ENCODE measurements around the gene HES5. TPM values are rescaled to one million over a fixed set of nuclear protein-coding genes. Genes with fewer than 3 reads are reported as not detected.
A peak's percentile ranks its signal among the peaks of the same experiment; 100 is the strongest.

Gene HES5
- total RNA-seq, 1 donor from 2014 or later: 4.5 TPM

DNA sequence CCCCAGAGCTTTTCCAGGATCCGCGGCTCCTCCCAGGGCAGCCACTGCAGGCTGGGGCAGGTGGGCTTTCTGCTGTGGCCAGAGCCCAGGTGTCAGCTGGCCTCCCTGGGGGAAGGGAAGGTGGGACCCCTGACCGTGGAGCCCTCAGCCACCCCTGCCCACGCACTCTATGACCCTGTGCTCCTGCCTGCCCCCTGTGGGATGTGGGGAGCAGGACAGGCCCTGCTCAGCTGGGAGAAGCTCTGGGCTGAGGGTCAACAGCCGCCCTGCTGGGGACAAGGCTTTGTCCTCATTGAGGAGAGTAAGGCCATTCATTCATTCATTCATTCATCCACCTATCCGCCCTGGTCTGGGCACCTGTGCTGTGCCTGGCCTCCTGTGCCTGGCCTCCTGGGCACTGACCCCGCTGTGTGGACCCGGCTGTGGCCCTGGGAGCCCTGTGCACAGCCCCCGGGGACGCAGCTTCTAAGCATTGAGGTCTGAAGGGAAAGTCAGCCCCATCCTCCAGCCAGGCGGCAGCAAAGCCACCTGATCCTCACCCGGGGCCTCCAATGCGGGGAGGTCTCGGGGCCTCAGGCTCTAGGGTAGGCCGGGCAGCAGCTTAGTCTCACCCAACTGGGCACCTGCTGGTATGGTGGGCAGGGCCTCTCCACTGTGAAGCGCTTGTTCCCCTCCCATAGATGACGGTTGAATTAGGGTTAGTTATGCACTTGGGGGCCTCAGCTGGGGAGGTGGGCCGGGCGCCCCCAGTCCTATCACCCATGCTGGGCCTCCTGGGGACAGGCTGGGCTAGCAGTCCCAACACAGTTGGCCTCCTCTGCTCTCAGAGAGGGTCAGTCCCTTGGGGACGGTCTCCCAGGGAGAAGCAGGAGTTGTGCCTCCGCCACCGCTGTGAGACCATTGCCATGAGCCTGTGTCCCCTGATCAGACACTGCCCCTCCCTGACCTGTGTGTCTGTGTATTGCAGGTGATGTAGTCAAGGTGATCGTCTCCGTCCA is 32.1 kb upstream of the HES5 start:
- no peak overlapping the region for H3K4me3 Mint-ChIP-seq
- no peaks in the 10 kb centered on the region for H3K36me3 Mint-ChIP-seq
- no peak for DNase-seq (ENCODE audit: extremely low spot score, unreplicated experiment)
- no peak overlapping the region for H3K27ac Mint-ChIP-seq
- no peaks in the 10 kb centered on the region for H3K27me3 Mint-ChIP-seq
- peaks cover 3% of the 10 kb centered on the region for H3K4me1 Mint-ChIP-seq (ENCODE audit: unreplicated experiment)
- TF ChIP-seq, protein P1, sequence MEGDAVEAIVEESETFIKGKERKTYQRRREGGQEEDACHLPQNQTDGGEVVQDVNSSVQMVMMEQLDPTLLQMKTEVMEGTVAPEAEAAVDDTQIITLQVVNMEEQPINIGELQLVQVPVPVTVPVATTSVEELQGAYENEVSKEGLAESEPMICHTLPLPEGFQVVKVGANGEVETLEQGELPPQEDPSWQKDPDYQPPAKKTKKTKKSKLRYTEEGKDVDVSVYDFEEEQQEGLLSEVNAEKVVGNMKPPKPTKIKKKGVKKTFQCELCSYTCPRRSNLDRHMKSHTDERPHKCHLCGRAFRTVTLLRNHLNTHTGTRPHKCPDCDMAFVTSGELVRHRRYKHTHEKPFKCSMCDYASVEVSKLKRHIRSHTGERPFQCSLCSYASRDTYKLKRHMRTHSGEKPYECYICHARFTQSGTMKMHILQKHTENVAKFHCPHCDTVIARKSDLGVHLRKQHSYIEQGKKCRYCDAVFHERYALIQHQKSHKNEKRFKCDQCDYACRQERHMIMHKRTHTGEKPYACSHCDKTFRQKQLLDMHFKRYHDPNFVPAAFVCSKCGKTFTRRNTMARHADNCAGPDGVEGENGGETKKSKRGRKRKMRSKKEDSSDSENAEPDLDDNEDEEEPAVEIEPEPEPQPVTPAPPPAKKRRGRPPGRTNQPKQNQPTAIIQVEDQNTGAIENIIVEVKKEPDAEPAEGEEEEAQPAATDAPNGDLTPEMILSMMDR (conservative IDR thresholded peaks at IDR 0.05): peak; percentile 55
- H3K9me3 Mint-ChIP-seq: no peaks in the 10 kb centered on the region

DNA sequence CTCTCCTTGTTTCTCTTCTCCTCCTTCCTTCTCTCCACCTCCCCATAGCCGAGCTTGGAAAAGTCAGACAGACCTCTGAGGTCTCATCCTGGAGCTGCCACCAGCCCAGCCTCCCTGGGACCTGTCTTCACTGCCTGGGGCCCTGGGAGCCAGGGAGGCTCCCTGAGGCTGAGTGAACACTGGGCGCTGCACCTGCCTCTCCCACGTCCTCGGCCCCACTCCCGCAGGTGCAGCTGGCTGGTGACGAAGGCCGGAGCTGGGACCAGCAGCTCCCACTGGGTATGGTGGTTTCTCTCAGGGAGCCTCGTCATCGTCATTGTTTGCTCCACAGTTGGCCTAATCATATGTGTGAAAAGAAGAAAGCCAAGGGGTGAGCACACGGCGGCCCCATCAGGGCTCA is 31.4 kb upstream of the HES5 start:
- no peak overlapping the region for H3K27ac Mint-ChIP-seq
- H3K27me3 Mint-ChIP-seq: no peaks in the 10 kb centered on the region
- TF ChIP-seq, protein P1 (conservative IDR thresholded peaks at IDR 0.05): no peak
- no peaks in the 10 kb centered on the region for H3K36me3 Mint-ChIP-seq
- H3K9me3 Mint-ChIP-seq: no peaks in the 10 kb centered on the region
- H3K4me1 Mint-ChIP-seq (ENCODE audit: unreplicated experiment): peaks cover 6% of the 10 kb centered on the region
- no peak overlapping the region for H3K4me3 Mint-ChIP-seq
- DNase-seq (ENCODE audit: extremely low spot score, unreplicated experiment): no peak

DNA sequence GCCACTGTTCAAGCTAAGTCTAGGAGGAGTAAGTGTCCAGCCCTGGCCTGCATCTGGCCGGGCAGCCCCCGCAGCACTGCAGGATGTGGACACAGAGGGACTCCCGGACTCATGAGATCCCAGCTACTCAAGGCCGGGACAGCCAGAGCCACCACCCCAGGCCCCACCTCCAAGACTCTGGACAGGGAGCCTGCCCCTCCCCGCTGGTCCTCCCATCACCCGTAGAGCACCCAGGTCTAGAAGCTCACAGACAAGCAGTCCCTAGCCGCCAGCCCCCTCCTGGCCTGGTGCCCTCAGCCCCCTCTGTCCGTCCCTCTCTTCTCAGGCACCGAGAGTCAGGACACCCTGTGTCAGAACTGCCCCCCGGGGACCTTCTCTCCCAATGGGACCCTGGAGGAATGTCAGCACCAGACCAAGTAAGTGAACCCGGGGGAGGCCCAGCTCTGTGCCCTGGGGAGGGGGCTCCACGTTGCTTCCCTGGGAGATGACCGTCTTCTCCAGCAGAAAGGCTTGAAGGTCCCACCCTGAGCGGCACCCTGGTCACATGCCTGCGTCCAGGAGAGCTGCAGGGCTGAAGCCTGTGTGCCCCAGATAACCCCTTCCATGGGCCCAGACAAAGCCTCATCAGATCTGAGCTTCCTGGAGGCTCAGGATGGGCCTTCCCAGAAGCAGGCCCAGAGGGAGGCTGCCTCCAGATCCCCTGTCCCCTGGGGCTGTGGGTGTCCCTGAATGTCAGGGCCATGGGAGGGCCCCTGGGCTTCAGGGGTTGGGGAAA is 30.4 kb upstream of the HES5 start:
- H3K27ac Mint-ChIP-seq: no peak overlapping the region
- no peak overlapping the region for H3K4me3 Mint-ChIP-seq
- no peaks in the 10 kb centered on the region for H3K36me3 Mint-ChIP-seq
- DNase-seq (ENCODE audit: extremely low spot score, unreplicated experiment): no peak
- no peaks in the 10 kb centered on the region for H3K9me3 Mint-ChIP-seq
- TF ChIP-seq, protein P1 (conservative IDR thresholded peaks at IDR 0.05): no peak
- peaks cover 5% of the 10 kb centered on the region for H3K4me1 Mint-ChIP-seq (ENCODE audit: unreplicated experiment)
- H3K27me3 Mint-ChIP-seq: no peaks in the 10 kb centered on the region

DNA sequence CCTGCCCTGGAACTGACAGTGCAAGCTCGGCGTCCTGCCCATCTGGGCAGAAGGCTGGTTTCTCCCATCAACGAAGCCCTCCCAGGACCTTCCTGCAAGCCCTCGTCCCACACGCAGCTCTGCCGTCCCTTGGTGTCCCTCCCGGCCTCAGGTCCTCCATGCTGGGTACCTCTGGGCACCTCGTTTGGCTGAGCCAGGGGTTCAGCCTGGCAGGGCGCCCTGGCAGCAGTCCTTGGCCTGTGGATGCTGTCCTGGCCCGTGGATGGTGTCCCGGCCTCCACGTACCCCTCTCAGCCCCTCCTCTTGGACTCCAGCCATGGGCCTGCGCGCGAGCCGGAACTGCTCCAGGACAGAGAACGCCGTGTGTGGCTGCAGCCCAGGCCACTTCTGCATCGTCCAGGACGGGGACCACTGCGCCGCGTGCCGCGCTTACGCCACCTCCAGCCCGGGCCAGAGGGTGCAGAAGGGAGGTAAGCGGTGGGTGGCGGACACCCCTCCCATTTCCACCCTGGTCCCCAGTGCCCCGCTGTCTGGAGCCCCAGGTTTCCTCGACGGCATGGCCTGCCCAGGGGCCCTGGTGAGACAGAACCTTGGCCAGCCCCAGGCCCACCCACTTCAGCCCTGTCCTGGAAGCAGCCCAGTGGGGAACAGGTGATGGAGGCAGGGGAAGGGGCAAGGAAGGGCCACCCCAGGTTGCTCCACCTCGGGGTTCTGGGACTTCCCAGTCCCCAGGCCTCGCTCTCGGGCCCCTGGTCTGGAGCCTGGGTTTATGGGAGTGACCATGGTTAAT is 29.6 kb upstream of the HES5 start:
- Mint-ChIP-seq H3K27ac (no peak overlapping the region), H3K4me3 (no peak overlapping the region), H3K36me3 (no peaks in the 10 kb centered on the region), H3K27me3 (no peaks in the 10 kb centered on the region), H3K4me1 (ENCODE audit: unreplicated experiment) (peaks cover 5% of the 10 kb centered on the region), H3K9me3 (no peaks in the 10 kb centered on the region)
- TF ChIP-seq, protein P1 (conservative IDR thresholded peaks at IDR 0.05): no peak
- DNase-seq (ENCODE audit: extremely low spot score, unreplicated experiment): no peak

DNA sequence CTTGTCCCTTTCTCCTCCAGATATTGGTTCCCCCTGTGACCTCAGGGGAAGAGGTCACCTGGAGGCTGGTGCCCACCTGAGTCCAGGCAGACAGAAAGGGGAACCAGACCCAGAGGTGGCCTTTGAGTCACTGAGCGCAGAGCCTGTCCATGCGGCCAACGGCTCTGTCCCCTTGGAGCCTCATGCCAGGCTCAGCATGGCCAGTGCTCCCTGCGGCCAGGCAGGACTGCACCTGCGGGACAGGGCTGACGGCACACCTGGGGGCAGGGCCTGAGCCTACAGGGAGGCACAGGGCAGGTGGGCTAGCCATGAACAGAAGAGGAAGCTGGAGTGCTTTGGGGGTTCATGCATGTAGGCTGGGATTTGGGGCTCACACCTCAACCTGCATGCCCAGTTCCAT is 28.8 kb upstream of the HES5 start:
- DNase-seq (ENCODE audit: extremely low spot score, unreplicated experiment): no peak
- TF ChIP-seq, protein P1 (conservative IDR thresholded peaks at IDR 0.05): no peak
- H3K9me3 Mint-ChIP-seq: no peaks in the 10 kb centered on the region
- no peaks in the 10 kb centered on the region for H3K36me3 Mint-ChIP-seq
- H3K4me3 Mint-ChIP-seq: no peak overlapping the region
- H3K27me3 Mint-ChIP-seq: no peaks in the 10 kb centered on the region
- no peak overlapping the region for H3K27ac Mint-ChIP-seq
- peaks cover 5% of the 10 kb centered on the region for H3K4me1 Mint-ChIP-seq (ENCODE audit: unreplicated experiment)
